ENCODE data around the gene TRAPPC11. TPM values are rescaled to one million over a fixed set of nuclear protein-coding genes. Genes with fewer than 3 reads are reported as not detected.

The TRAPPC11 gene
- total and polyA plus RNA-seq, 9 of the 15 experiments (the other 6 are each of a cell fraction or from before 2014, with no cell fraction given): 11.6 to 49.0 (median 28.7) TPM

DNA sequence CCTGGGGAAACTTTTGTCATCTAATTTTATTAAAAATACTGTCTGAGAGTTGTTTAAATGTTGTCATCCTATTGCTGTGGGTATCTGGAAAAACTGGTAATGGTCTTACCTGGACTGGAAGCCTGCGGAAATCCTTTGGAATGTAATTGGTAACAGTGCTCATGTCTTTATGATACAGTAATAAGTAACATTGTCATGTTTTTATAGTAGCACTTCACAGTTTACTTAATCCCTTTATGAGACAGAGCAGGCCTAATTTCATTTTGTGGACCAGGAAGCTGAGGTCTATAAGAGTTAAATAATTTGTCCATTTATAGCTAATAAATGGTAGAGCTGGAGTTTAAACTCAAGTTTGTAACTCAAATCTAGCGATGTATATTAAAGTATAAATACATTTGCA, 88.3 kb downstream of the TRAPPC11 start:
- BruUV-seq (replicated peaks): no TSS peak
- no peak overlapping the region for H3K27ac ChIP-seq (ENCODE audit: extremely low read depth, low read depth, low read length)
- peaks cover 2% of the 10 kb centered on the region; the same call in 1 of the 2 replicates for H3K9me3 ChIP-seq (replicated peaks; ENCODE audit: control insufficient read depth, insufficient read depth, low read depth, low read length)
- intact Hi-C loops (cut with micrococcal nuclease): no loop called here
- CTCF ChIA-PET (ENCODE audit: low intra/inter-chr PET ratio): no interaction called here
- H3K9ac ChIP-seq (ENCODE audit: insufficient read depth in 1 of 2, low read depth in 2 of 2, low read length in 2 of 2): no peak overlapping the region
- DNase-seq (ENCODE audit: extremely low read depth in 1 of 4, low spot score in 3 of 4) (no peak), FAIRE-seq (no peak), ATAC-seq (no peak)
- H3K4me1 ChIP-seq (replicated peaks in 1 of 2; ENCODE audit: control insufficient read depth in 2 of 2, insufficient read depth in 2 of 2, low read length in 2 of 2): no peaks in the 10 kb centered on the region
- H3K27me3 ChIP-seq (ENCODE audit: control insufficient read depth in 2 of 2, insufficient read depth in 2 of 2, low read length in 2 of 2): peaks cover 14 to 17% of the 10 kb centered on the region in 2 experiments
- no peak overlapping the region for H2AFZ ChIP-seq (ENCODE audit: low read depth, low read length)
- no peaks in the 10 kb centered on the region for H4K20me1 ChIP-seq (replicated peaks; ENCODE audit: control insufficient read depth, insufficient read depth, low read length)
- no peaks in the 10 kb centered on the region for H3K36me3 ChIP-seq (ENCODE audit: control insufficient read depth, insufficient read depth, low read length)
- no peaks in the 10 kb centered on the region for H3K79me2 ChIP-seq (ENCODE audit: control insufficient read depth, insufficient read depth, low read length)
- H3K4me2 ChIP-seq (ENCODE audit: insufficient read depth, low read length): no peak overlapping the region
- H3K4me3 ChIP-seq: no peak overlapping the region
- 3% methylated on average over 2 of the region's 2 CpGs for WGBS (ENCODE audit: insufficient coverage, low coverage, missing lambda C conversion rate)
- POLR2A ChIA-PET: no interaction called here
- in situ Hi-C loops (cut with MboI): loop anchor here (5.0 kb wide), 1 partner anchor 75 kb away; no protein-coding TSS in a partner anchor
- TF ChIP-seq RBM17 (IDR thresholded peaks at IDR 0.05; ENCODE audit: borderline replicate concordance, low read depth, low read length) (no peak), ZNF696 (CRISPR knock-in tag; conservative IDR thresholded peaks at IDR 0.05) (no peak), CBX1 (IDR thresholded peaks at IDR 0.05; ENCODE audit: low read depth) (no peak), BCL6 (CRISPR knock-in tag; IDR thresholded peaks at IDR 0.05) (no peak), NBN (IDR thresholded peaks at IDR 0.05; ENCODE audit: low read depth) (no peak), SRF (CRISPR knock-in tag; IDR thresholded peaks at IDR 0.05) (no peak), ZFP1 (CRISPR knock-in tag; IDR thresholded peaks at IDR 0.05) (no peak), TCF7L2 (IDR thresholded peaks at IDR 0.05; ENCODE audit: low read depth, low read length) (no peak), DIDO1 (tag; IDR thresholded peaks at IDR 0.05; ENCODE audit: low read depth) (no peak), BACH1 (tag; IDR thresholded peaks at IDR 0.05) (no peak), ZNF263 (CRISPR knock-in tag; IDR thresholded peaks at IDR 0.05; ENCODE audit: borderline replicate concordance) (no peak), GTF2E2 (tag; IDR thresholded peaks at IDR 0.05) (no peak), MEIS2 (IDR thresholded peaks at IDR 0.05; ENCODE audit: partially characterized antibody) (no peak), ZFX (CRISPR knock-in tag; IDR thresholded peaks at IDR 0.05) (no peak)
- TF ChIP-seq, protein P1, sequence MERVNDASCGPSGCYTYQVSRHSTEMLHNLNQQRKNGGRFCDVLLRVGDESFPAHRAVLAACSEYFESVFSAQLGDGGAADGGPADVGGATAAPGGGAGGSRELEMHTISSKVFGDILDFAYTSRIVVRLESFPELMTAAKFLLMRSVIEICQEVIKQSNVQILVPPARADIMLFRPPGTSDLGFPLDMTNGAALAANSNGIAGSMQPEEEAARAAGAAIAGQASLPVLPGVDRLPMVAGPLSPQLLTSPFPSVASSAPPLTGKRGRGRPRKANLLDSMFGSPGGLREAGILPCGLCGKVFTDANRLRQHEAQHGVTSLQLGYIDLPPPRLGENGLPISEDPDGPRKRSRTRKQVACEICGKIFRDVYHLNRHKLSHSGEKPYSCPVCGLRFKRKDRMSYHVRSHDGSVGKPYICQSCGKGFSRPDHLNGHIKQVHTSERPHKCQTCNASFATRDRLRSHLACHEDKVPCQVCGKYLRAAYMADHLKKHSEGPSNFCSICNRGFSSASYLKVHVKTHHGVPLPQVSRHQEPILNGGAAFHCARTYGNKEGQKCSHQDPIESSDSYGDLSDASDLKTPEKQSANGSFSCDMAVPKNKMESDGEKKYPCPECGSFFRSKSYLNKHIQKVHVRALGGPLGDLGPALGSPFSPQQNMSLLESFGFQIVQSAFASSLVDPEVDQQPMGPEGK (CRISPR knock-in tag; IDR thresholded peaks at IDR 0.05; ENCODE audit: borderline replicate concordance): no peak
- TF ChIP-seq, protein P2, sequence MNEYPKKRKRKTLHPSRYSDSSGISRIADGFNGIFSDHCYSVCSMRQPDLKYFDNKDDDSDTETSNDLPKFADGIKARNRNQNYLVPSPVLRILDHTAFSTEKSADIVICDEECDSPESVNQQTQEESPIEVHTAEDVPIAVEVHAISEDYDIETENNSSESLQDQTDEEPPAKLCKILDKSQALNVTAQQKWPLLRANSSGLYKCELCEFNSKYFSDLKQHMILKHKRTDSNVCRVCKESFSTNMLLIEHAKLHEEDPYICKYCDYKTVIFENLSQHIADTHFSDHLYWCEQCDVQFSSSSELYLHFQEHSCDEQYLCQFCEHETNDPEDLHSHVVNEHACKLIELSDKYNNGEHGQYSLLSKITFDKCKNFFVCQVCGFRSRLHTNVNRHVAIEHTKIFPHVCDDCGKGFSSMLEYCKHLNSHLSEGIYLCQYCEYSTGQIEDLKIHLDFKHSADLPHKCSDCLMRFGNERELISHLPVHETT (CRISPR knock-in tag; conservative IDR thresholded peaks at IDR 0.05 in 1 of 2, IDR thresholded peaks at IDR 0.05 in 1 of 2): no peak
- no peaks in the 10 kb centered on the region for H3K9me1 ChIP-seq (ENCODE audit: control insufficient read depth, insufficient read depth, low read length)
